B cell (primary cell): ENCODE measurements around the gene PCLO. TPM values are rescaled to one million over a fixed set of nuclear protein-coding genes. Genes with fewer than 3 reads are reported as not detected.

Source experiments
- ATAC-seq: fragments of 200-7000 bp; cut with Tn5 transposase; one replicate; pipeline ENCODE4 v1.10.0; 2021; ENCODE audit warnings: low read depth, mild to moderate bottlenecking, moderate number of reproducible peaks, moderate library complexity
- CTCF ChIA-PET: fragments of 350-600 bp; sonication (Branson Sonifier 250); formaldehyde crosslinking; loops from one replicate; lab custom pipeline; 2021; ENCODE audit warnings: antibody characterized with exemption, inconsistent platforms; lab: Charles Lee
- POLR2A ChIA-PET: fragments of 350-600 bp; sonication (Branson Sonifier 250); formaldehyde crosslinking; loops from one replicate; lab custom pipeline; 2021; ENCODE audit warnings: antibody characterized with exemption; lab: Charles Lee
- DNase-seq: peaks from one replicate; pipeline ENCODE4 v3.0.0; 2013
- H2AFZ ChIP-seq: 2 replicates; pipeline ENCODE4 v1.6.1; 2012; ENCODE audit warnings: mild to moderate bottlenecking, low read depth, low read length; ENCODE audit not compliant: insufficient read depth, poor library complexity, severe bottlenecking
- H3K27ac ChIP-seq, 2 donors: 1 replicate in 1 of 2; 2 replicates in 1 of 2; pipeline ENCODE4 v1.5.1; 2012 to 2013; ENCODE audit warnings: low read length in 2 of 2, mild to moderate bottlenecking in 2 of 2, moderate library complexity in 1 of 2
- H3K27me3 ChIP-seq, 4 experiments: fragments of 200-600 bp in 1 of 4; sonication (generic) in 1 of 4; replicated peaks in 1 of 4; 1 replicate in 2 of 4; 2 replicates in 2 of 4; pipeline versions ENCODE4 v1.6.1 to v1.7.0; 2013 to 2016; ENCODE audit warnings: low read length in 3 of 4, mild to moderate bottlenecking in 2 of 4, mixed read lengths in 1 of 4, moderate library complexity in 1 of 4; ENCODE audit not compliant: insufficient read depth in 4 of 4, control insufficient read depth in 3 of 4; ENCODE audit errors: control extremely low read depth in 1 of 4
- H3K36me3 ChIP-seq, 2 experiments: replicated peaks in 1 of 2; 1 replicate in 1 of 2; 2 replicates in 1 of 2; pipeline versions ENCODE4 v1.6.1 to v1.7.1; 2013; ENCODE audit warnings: low read length in 1 of 2; ENCODE audit not compliant: insufficient read depth in 2 of 2, control insufficient read depth in 1 of 2; ENCODE audit errors: control extremely low read depth in 1 of 2, extremely low read depth in 1 of 2
- H3K4me1 ChIP-seq, 2 donors: fragments of 200-600 bp in 1 of 2; sonication (generic) in 1 of 2; 1 replicate in 1 of 2; 2 replicates in 1 of 2; pipeline versions ENCODE4 v1.5.1 to v1.6.1; 2013 to 2017; ENCODE audit warnings: low read length in 2 of 2; ENCODE audit not compliant: control insufficient read depth in 2 of 2, insufficient read depth in 2 of 2
- H3K4me2 ChIP-seq: replicated peaks from 2 replicates; pipeline ENCODE3; 2012; ENCODE audit warnings: mild to moderate bottlenecking, low read depth, low read length; ENCODE audit not compliant: poor library complexity, severe bottlenecking
- H3K4me3 ChIP-seq, 5 experiments: fragments of 200-600 bp in 1 of 5; sonication (generic) in 1 of 5; 1 replicate in 3 of 5; 2 replicates in 2 of 5; pipeline versions ENCODE4 v1.5.1 to v1.7.0; 2011 to 2016; ENCODE audit warnings: low read length in 4 of 5, mild to moderate bottlenecking in 4 of 5, low read depth in 2 of 5, control low read depth in 1 of 5, moderate library complexity in 1 of 5; ENCODE audit not compliant: insufficient read depth in 1 of 5; ENCODE audit errors: control extremely low read depth in 1 of 5, extremely low read depth in 1 of 5
- H3K79me2 ChIP-seq: fragments of 200-600 bp; sonication (generic); one replicate; pipeline ENCODE4 v1.6.0; 2016; ENCODE audit warnings: low read length; ENCODE audit not compliant: control insufficient read depth, insufficient read depth
- H3K9ac ChIP-seq: fragments of 200-600 bp; sonication (generic); 2 replicates; pipeline ENCODE4 v1.6.1; 2017; ENCODE audit warnings: mild to moderate bottlenecking, low read length, moderate library complexity
- H3K9me3 ChIP-seq, 3 donors: one replicate each; pipeline versions ENCODE4 v1.6.1 to v1.7.1; 2013; ENCODE audit warnings: low read length in 2 of 3; ENCODE audit not compliant: control insufficient read depth in 2 of 3, insufficient read depth in 1 of 3; ENCODE audit errors: control extremely low read depth in 1 of 3
- H4K20me1 ChIP-seq: 2 replicates; pipeline ENCODE4 v1.6.0; 2012; ENCODE audit warnings: mild to moderate bottlenecking, low read length; ENCODE audit not compliant: insufficient read depth, control insufficient read depth, poor library complexity, severe bottlenecking
- H3K27ac Mint-ChIP-seq: one replicate; pipeline ENCODE4 v1.8.0; 2021; ENCODE audit warnings: mixed read lengths
- H3K27me3 Mint-ChIP-seq: one replicate; pipeline ENCODE4 v1.8.0; 2021; ENCODE audit warnings: mixed read lengths
- H3K4me1 Mint-ChIP-seq: one replicate; pipeline ENCODE4 v1.8.0; 2021; ENCODE audit warnings: mixed read lengths
- H3K4me3 Mint-ChIP-seq: one replicate; pipeline ENCODE4 v1.8.0; 2021; ENCODE audit warnings: mixed read lengths
- H3K9me3 Mint-ChIP-seq: one replicate; pipeline ENCODE4 v1.8.0; 2022; ENCODE audit warnings: mixed read lengths; ENCODE audit not compliant: insufficient read depth
- CTCF ChIP-seq: fragments of 200-600 bp; IDR thresholded peaks from one replicate; pipeline ENCODE4 v1.8.0; 2022; ENCODE audit warnings: antibody characterized with exemption, mild to moderate bottlenecking
- EZH2 ChIP-seq: IDR thresholded peaks from 2 replicates; pipeline ENCODE4 v1.6.1; 2012; ENCODE audit warnings: borderline replicate concordance, low read depth, mild to moderate bottlenecking, moderate library complexity, low read length; ENCODE audit not compliant: insufficient read depth, poor library complexity, severe bottlenecking
- WGBS: methylation state at CpG from one replicate; pipeline ENCODE4 v1.1.5; 2013; ENCODE audit warnings: missing lambda C conversion rate; ENCODE audit not compliant: insufficient coverage; 5-methylcytosine and 5-hydroxymethylcytosine counted together
- intact Hi-C: fragments of 100-400 bp; cut with micrococcal nuclease; formaldehyde crosslinking; loops from one replicate; pipeline ENCODE4 v1.10.0; 2022
- polyA plus RNA-seq: library from polyadenylated mRNA; depleted of rRNA; stranded (reverse); fragments of >200 nt; gene quantifications from 2 replicates; pipeline ENCODE4 v1.2.3, GENCODE V29; 2012
- total RNA-seq, 2 donors: library from RNA; stranded (reverse); fragments of 120-200 nt in 1 of 2; gene quantifications; 1 replicate in 1 of 2; 2 replicates in 1 of 2; pipeline versions ENCODE4 v1.2.3 to v1.2.4, GENCODE V29; 2013 to 2022

The PCLO gene
- total and polyA plus RNA-seq, 2 donors (not counting 1 experiment from before 2014, with no cell fraction given) = 0.01 to 0.32 TPM

DNA sequence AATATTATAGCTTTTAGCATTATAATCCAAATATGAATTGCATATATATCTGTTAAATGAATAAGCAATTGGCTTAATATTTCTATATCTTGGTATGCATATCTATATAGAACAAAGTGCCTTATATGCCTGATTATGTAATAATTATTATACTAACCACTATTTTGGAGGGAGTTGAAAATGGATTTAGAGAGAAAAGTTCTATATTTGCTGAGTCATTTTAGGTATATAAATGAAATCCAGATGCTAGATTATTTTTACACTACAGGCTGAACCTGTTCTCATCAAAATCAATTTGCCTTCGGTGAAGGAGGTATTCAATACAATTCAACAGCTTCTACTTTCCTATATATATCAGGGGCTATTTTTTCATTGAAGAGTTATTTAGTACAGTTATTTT is 276.4 kb downstream of the PCLO start:
- DNase-seq (no peak), ATAC-seq (no peak)
- ChIA-PET POLR2A (no interaction called here), CTCF (interaction anchor here (0.7 kb wide), 1 partner anchor 129 kb away, joined by 3 read pairs; no protein-coding TSS in a partner anchor)
- Mint-ChIP-seq H3K9me3 (peaks cover 2% of the 10 kb centered on the region), H3K4me3 (no peak overlapping the region), H3K4me1 (no peaks in the 10 kb centered on the region), H3K27ac (no peak overlapping the region), H3K27me3 (no peaks in the 10 kb centered on the region)
- no peaks in the 10 kb centered on the region for H3K4me1 ChIP-seq
- H3K27me3 ChIP-seq = no peaks in the 10 kb centered on the region
- H3K4me3 ChIP-seq = no peak overlapping the region
- no CpG with 5 or more reads among the region's 1 CpG for WGBS
- no peak overlapping the region for H3K4me2 ChIP-seq
- TF ChIP-seq CTCF = no peak
- no peak for TF ChIP-seq EZH2
- no peaks in the 10 kb centered on the region for H4K20me1 ChIP-seq
- H3K27ac ChIP-seq = no peak overlapping the region
- intact Hi-C loops = no loop called here
- no peak overlapping the region for H3K9ac ChIP-seq
- no peaks in the 10 kb centered on the region for H3K79me2 ChIP-seq
- no peak overlapping the region for H2AFZ ChIP-seq
- H3K9me3 ChIP-seq = peaks cover 0 to 3% (median 0%) of the 10 kb centered on the region in 3 donors
- H3K36me3 ChIP-seq = no peaks in the 10 kb centered on the region

DNA sequence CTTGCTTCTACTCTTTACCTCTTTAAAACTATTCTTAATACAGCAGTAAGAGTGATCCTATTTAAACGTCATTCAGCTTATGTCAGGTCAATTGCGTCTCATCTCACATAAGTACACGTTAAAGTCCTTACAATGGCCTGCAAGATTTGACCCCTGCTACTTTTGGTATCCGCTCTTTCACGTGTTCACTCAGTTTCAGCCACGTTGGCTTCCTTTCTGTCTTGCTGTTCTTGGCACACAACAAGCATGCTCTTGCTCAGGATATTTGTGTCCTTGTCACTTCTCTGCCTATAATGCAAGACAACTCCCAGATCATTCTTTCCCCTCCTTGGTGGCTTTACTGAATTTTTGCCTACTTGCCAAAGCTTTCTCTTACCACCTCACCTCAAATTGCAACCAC is 296.8 kb downstream of the PCLO start:
- Histone ChIP-seq H3K4me3 (no peak overlapping the region), H3K27me3 (no peaks in the 10 kb centered on the region), H3K27ac (no peak overlapping the region), H3K9ac (no peak overlapping the region), H3K9me3 (peaks cover 0 to 2% (median 0%) of the 10 kb centered on the region in 3 donors), H3K36me3 (no peaks in the 10 kb centered on the region), H4K20me1 (no peaks in the 10 kb centered on the region), H3K4me2 (no peak overlapping the region), H3K4me1 (no peaks in the 10 kb centered on the region), H2AFZ (no peak overlapping the region), H3K79me2 (no peaks in the 10 kb centered on the region)
- no peaks in the 10 kb centered on the region for H3K27me3 Mint-ChIP-seq
- no peak overlapping the region for H3K27ac Mint-ChIP-seq
- ATAC-seq (no peak), DNase-seq (no peak)
- CTCF ChIA-PET = no interaction called here
- H3K4me3 Mint-ChIP-seq = no peak overlapping the region
- intact Hi-C loops = no loop called here
- no peak for TF ChIP-seq CTCF
- no peaks in the 10 kb centered on the region for H3K4me1 Mint-ChIP-seq
- WGBS = 91% methylated on average over 6 of the region's 6 CpGs
- H3K9me3 Mint-ChIP-seq = peaks cover 2% of the 10 kb centered on the region
- POLR2A ChIA-PET = no interaction called here
